K562 (cell line): ENCODE measurements around the gene MAP2. TPM values are rescaled to one million over a fixed set of nuclear protein-coding genes. Genes with fewer than 3 reads are reported as not detected.

Source experiments
- ATAC-seq: fragments of 200-7000 bp; cut with Tn5 transposase; 3 replicates; pipeline ENCODE4 v1.9.1; 2020; ENCODE audit warnings: moderate library complexity
- BruUV-seq: library from RNA; stranded (reverse); fragments of 400-500 nt; replicated peaks from 2 replicates; lab custom pipeline; 2021; lab: Mats Ljungman, UMichigan
- CTCF ChIA-PET: fragments of 300-600 bp; formaldehyde crosslinking; extraction: SDS; loops from one replicate; lab custom pipeline; 2021; ENCODE audit warnings: low intra/inter-chr PET ratio; lab: Yijun Ruan, JAX
- POLR2A ChIA-PET: fragments of 300-600, 350-650 bp; sonication (Branson Sonifier 250); formaldehyde crosslinking; extraction: SDS; loops from one replicate; lab custom pipeline; 2021; ENCODE audit warnings: antibody characterized with exemption, inconsistent platforms; lab: Yijun Ruan, JAX
- DNase-seq, 4 experiments: peaks; one replicate each; pipeline versions ENCODE4 v3.0.0 to v3.0.0-alpha.2; 2011 to 2018; ENCODE audit warnings: low spot score in 3 of 4, mixed read lengths in 3 of 4; ENCODE audit errors: extremely low read depth in 1 of 4
- FAIRE-seq: peaks from 2 replicates; lab custom pipeline; 2011; peaks lifted over from hg19 to GRCh38; lab: Jason Lieb, UNC
- H2AFZ ChIP-seq: 2 replicates; pipeline ENCODE4 v1.6.0; 2011; ENCODE audit warnings: low read depth, low read length, control low read depth, inconsistent platforms
- H3K27ac ChIP-seq: fragments of 200-600 bp; 3 replicates; pipeline ENCODE4 v1.8.0; 2011; ENCODE audit warnings: low read depth, mild to moderate bottlenecking, control low read depth, inconsistent platforms, low read length, moderate library complexity, mixed read lengths; ENCODE audit errors: extremely low read depth
- H3K27me3 ChIP-seq, 2 experiments: fragments of 300-600 bp in 1 of 2; 2 replicates in 1 of 2; 3 replicates in 1 of 2; pipeline versions ENCODE4 v1.6.0 to v1.8.0; 2011; ENCODE audit warnings: inconsistent platforms in 2 of 2, low read length in 2 of 2, mild to moderate bottlenecking in 1 of 2, mixed read lengths in 1 of 2, moderate library complexity in 1 of 2; ENCODE audit not compliant: control insufficient read depth in 2 of 2, insufficient read depth in 2 of 2
- H3K36me3 ChIP-seq: fragments of 300-600 bp; 3 replicates; pipeline ENCODE4 v1.8.0; 2011; ENCODE audit warnings: mild to moderate bottlenecking, low read length, inconsistent platforms; ENCODE audit not compliant: control insufficient read depth, insufficient read depth
- H3K4me1 ChIP-seq, 2 experiments: fragments of 200-600 bp in 1 of 2; replicated peaks in 1 of 2; 2 replicates in 1 of 2; 3 replicates in 1 of 2; pipeline versions ENCODE4 v1.5.1 to v1.8.0; 2011; ENCODE audit warnings: inconsistent platforms in 2 of 2, low read length in 2 of 2, mild to moderate bottlenecking in 1 of 2, mixed read lengths in 1 of 2, moderate library complexity in 1 of 2; ENCODE audit not compliant: control insufficient read depth in 2 of 2, insufficient read depth in 2 of 2
- H3K4me2 ChIP-seq: 2 replicates; pipeline ENCODE4 v1.6.1; 2011; ENCODE audit warnings: low read length, control low read depth, inconsistent platforms, mixed read lengths; ENCODE audit not compliant: insufficient read depth
- H3K4me3 ChIP-seq: fragments of 200-600 bp; sonication (generic), shearing (Covaris generic); 2 replicates; pipeline ENCODE4 v1.5.1; 2016; ENCODE audit warnings: control low read depth, inconsistent platforms
- H3K79me2 ChIP-seq: fragments of 200-600 bp; 3 replicates; pipeline ENCODE4 v1.8.0; 2011; ENCODE audit warnings: low read length, inconsistent platforms; ENCODE audit not compliant: control insufficient read depth, insufficient read depth
- H3K9ac ChIP-seq, 2 experiments: 2 replicates each; pipeline versions ENCODE4 v1.6.0 to v1.6.1; 2011; ENCODE audit warnings: low read depth in 2 of 2, low read length in 2 of 2, control low read depth in 1 of 2, inconsistent platforms in 1 of 2, mild to moderate bottlenecking in 1 of 2, mixed read lengths in 1 of 2; ENCODE audit not compliant: insufficient read depth in 1 of 2
- H3K9me1 ChIP-seq: one replicate; pipeline ENCODE4 v1.6.0; 2011; ENCODE audit warnings: inconsistent platforms, mild to moderate bottlenecking, low read length, moderate library complexity; ENCODE audit not compliant: control insufficient read depth, insufficient read depth
- H3K9me3 ChIP-seq: replicated peaks from 2 replicates; pipeline ENCODE4 v1.5.1; 2011; ENCODE audit warnings: low read depth, low read length, inconsistent platforms; ENCODE audit not compliant: control insufficient read depth, insufficient read depth
- H4K20me1 ChIP-seq: replicated peaks from 2 replicates; pipeline ENCODE4 v1.6.1; 2011; ENCODE audit warnings: low read length, inconsistent platforms, mixed read lengths; ENCODE audit not compliant: control insufficient read depth, insufficient read depth
- E2F3 ChIP-seq: fragments of 250-450 bp; sonication (Bioruptor Pico); IDR thresholded peaks from 2 replicates; pipeline ENCODE4 v1.4.0; 2020; ENCODE audit warnings: mild to moderate bottlenecking
- MXD1 ChIP-seq: fragments of 250-450 bp; sonication (Bioruptor Pico); IDR thresholded peaks from 2 replicates; pipeline ENCODE4 v1.8.0; 2021; ENCODE audit warnings: borderline replicate concordance, mild to moderate bottlenecking, moderate library complexity; ENCODE audit not compliant: poor library complexity, severe bottlenecking
- PKNOX1 ChIP-seq: fragments of 450-650 bp; IDR thresholded peaks from 2 replicates; pipeline ENCODE4 v1.6.1; 2016
- RBM25 ChIP-seq: fragments of 200-400 bp; formaldehyde crosslinking; IDR thresholded peaks from 2 replicates; pipeline ENCODE4 v1.6.1; 2018; ENCODE audit warnings: low read length, low read depth, moderate library complexity; ENCODE audit not compliant: severe bottlenecking
- ZNF408 ChIP-seq: fragments of 250-450 bp; sonication (Bioruptor Pico); IDR thresholded peaks from 2 replicates; pipeline ENCODE4 v1.4.0; 2020; ENCODE audit warnings: low read depth, mild to moderate bottlenecking, moderate library complexity
- ZNF57 ChIP-seq: fragments of 450-650 bp; formaldehyde crosslinking; IDR thresholded peaks from 2 replicates; pipeline ENCODE4 v1.4.0; 2020; ENCODE audit warnings: mild to moderate bottlenecking, moderate library complexity
- ZNF740 ChIP-seq, 3 experiments: fragments of 200-800 bp in 1 of 3; sonication (Bioruptor generic) in 1 of 3; sonication (generic) in 1 of 3; formaldehyde crosslinking in 1 of 3; IDR thresholded peaks; 2 replicates each; pipeline versions ENCODE4 v1.6.1 to v1.8.0; 2016 to 2022; ENCODE audit warnings: mild to moderate bottlenecking in 2 of 3, missing compliant biosample characterization in 2 of 3, missing genetic modification characterization in 2 of 3, missing genetic modification reagents in 1 of 3
- WGBS: fragments of 100-300 bp; shearing (Covaris generic); methylation state at CpG from one replicate; pipeline ENCODE4 v1.1.6; 2016; ENCODE audit warnings: low coverage, mixed read lengths; ENCODE audit not compliant: insufficient coverage; ENCODE audit errors: missing lambda C conversion rate; 5-methylcytosine and 5-hydroxymethylcytosine counted together
- in situ Hi-C: fragments of 300-500 bp; cut with MboI; formaldehyde crosslinking; loops from 4 replicates; pipeline ENCODE4 v1.15.0; 2018; ENCODE audit warnings: inconsistent platforms, mixed read lengths
- intact Hi-C: fragments of 100-400 bp; cut with micrococcal nuclease; formaldehyde crosslinking; loops from 2 replicates; pipeline ENCODE4 v1.14.2; 2022
- polyA plus RNA-seq, 8 experiments: library from polyadenylated mRNA; depleted of rRNA in 4 of 8; stranded (reverse) in 5 of 8; unstranded in 3 of 8; fragments of >200 nt; fragmentation: Nextera tagmentation in 2 of 8; fragmentation: Illumina TruSeq in 1 of 8; extraction: Ambion mirVana in 2 of 8; extraction: Trizol in 1 of 8; gene quantifications; 2 replicates each; pipeline versions ENCODE4 v1.2.1 to v1.2.3, GENCODE V29; 2011 to 2014; ENCODE audit warnings: inconsistent platforms in 1 of 8, missing spikeins in 1 of 8
- total RNA-seq, 7 experiments: library from RNA; depleted of rRNA in 6 of 7; stranded (reverse); fragments of >200 nt in 6 of 7; fragmentation: Illumina TruSeq in 2 of 7; extraction: Trizol in 2 of 7; gene quantifications; 2 replicates each; pipeline versions ENCODE4 v1.2.1 to v1.2.3, GENCODE V29; 2011 to 2021; ENCODE audit warnings: low replicate concordance in 1 of 7

MAP2 gene
- total and polyA plus RNA-seq, 9 of the 15 experiments (the other 6 are each of a cell fraction or from before 2014, with no cell fraction given): 0.13 TPM; not detected in 8

GRCh38 chr2:209534228-209534627 lies 110.4 kb downstream of the MAP2 start:
- H3K27ac ChIP-seq: no peak overlapping the region
- H3K4me3 ChIP-seq: no peak overlapping the region
- no peaks in the 10 kb centered on the region for H3K79me2 ChIP-seq
- in situ Hi-C loops (no loop called here), intact Hi-C loops (no loop called here)
- no peaks in the 10 kb centered on the region for H3K36me3 ChIP-seq
- DNase-seq (no peak), FAIRE-seq (no peak), ATAC-seq (no peak)
- H3K9me1 ChIP-seq: no peaks in the 10 kb centered on the region
- 0% methylated on average over 2 of the region's 2 CpGs for WGBS
- H3K4me1 ChIP-seq: no peaks in the 10 kb centered on the region
- TF ChIP-seq E2F3: no peak
- TF ChIP-seq PKNOX1: no peak
- TF ChIP-seq ZNF57 (CRISPR knock-in tag): no peak
- no peak for TF ChIP-seq ZNF740 (CRISPR knock-in tag; IDR thresholded peaks at IDR 0.05)
- no peak for TF ChIP-seq ZNF740 (tag; IDR thresholded peaks at IDR 0.05)
- no peak for TF ChIP-seq ZNF408
- no peak for TF ChIP-seq MXD1
- no peak for TF ChIP-seq RBM25
- H3K4me2 ChIP-seq: no peak overlapping the region
- no peak overlapping the region for H2AFZ ChIP-seq
- no peaks in the 10 kb centered on the region for H4K20me1 ChIP-seq
- H3K27me3 ChIP-seq: no peaks in the 10 kb centered on the region
- H3K9ac ChIP-seq: no peak overlapping the region
- ChIA-PET CTCF (no interaction called here), POLR2A (no interaction called here)
- no peaks in the 10 kb centered on the region for H3K9me3 ChIP-seq
- no TSS peak for BruUV-seq
